T-helper 1 cell treated with Interleukin-12 subunit alpha and Interleukin-12 subunit beta and Interleukin-4 antibody, amounts not matched to agents 30 ng/mL and 1 ng/mL, for 36 hours (primary cell): ENCODE data around the gene DMD. TPM values are rescaled to one million over a fixed set of nuclear protein-coding genes. Genes with fewer than 3 reads are reported as not detected.
"Not testable (repeated sequence)": the region's sequence is repeated elsewhere in the genome, so short reads cannot be mapped to it uniquely, and the experiment has no call there.

ENCODE experiments used
- intact Hi-C: fragments of 100-400 bp; cut with micrococcal nuclease; formaldehyde crosslinking; loops from one replicate; pipeline ENCODE4 v1.15.1; 2024
- total RNA-seq: library from RNA; stranded (reverse); gene quantifications from 2 replicates; pipeline ENCODE4 v1.2.3, GENCODE V29; 2022

Gene DMD
- total RNA-seq, 1 donor from 2014 or later = 18.1 TPM

GRCh38 chrX:31633349-31633748, 1578.0 kb downstream of the DMD start:
- intact Hi-C loops = no loop called here

GRCh38 chrX:31629195-31629594, 1582.2 kb downstream of the DMD start:
- intact Hi-C loops = no loop called here

GRCh38 chrX:31609130-31609529, 1602.2 kb downstream of the DMD start:
- intact Hi-C loops = no loop called here

- intact Hi-C loops = no loop called here
These were observed 1602.7 kb downstream of the DMD start for GRCh38 chrX:31608638-31609037.

GRCh38 chrX:31606771-31607170, 1604.6 kb downstream of the DMD start:
- intact Hi-C loops = no loop called here

- intact Hi-C loops = no loop called here
These were observed 1606.6 kb downstream of the DMD start for GRCh38 chrX:31604629-31605221.

- intact Hi-C loops = no loop called here
These were observed 1607.8 kb downstream of the DMD start for GRCh38 chrX:31603411-31604120.

- intact Hi-C loops = no loop called here
These were observed 1610.5 kb downstream of the DMD start for GRCh38 chrX:31600823-31601222.

- intact Hi-C loops = no loop called here
These were observed 1618.0 kb downstream of the DMD start for GRCh38 chrX:31593353-31593752.

GRCh38 chrX:31591355-31591754, 1620.0 kb downstream of the DMD start:
- intact Hi-C loops = no loop called here

GRCh38 chrX:31590581-31591114, 1620.7 kb downstream of the DMD start:
- intact Hi-C loops = no loop called here

- intact Hi-C loops = no loop called here
These were observed 1621.8 kb downstream of the DMD start for GRCh38 chrX:31589503-31589902.

- intact Hi-C loops = no loop called here
These were observed 1623.0 kb downstream of the DMD start for GRCh38 chrX:31588355-31588754.

- intact Hi-C loops = not testable (repeated sequence)
These were observed 1627.5 kb downstream of the DMD start for GRCh38 chrX:31583892-31584291.

GRCh38 chrX:31580726-31581125, 1630.6 kb downstream of the DMD start:
- intact Hi-C loops = no loop called here

- intact Hi-C loops = no loop called here
These were observed 1631.1 kb downstream of the DMD start for GRCh38 chrX:31580227-31580626.

GRCh38 chrX:31572360-31572759, 1639.0 kb downstream of the DMD start:
- intact Hi-C loops = no loop called here

GRCh38 chrX:31570658-31571057, 1640.7 kb downstream of the DMD start:
- intact Hi-C loops = no loop called here

- intact Hi-C loops = no loop called here
These were observed 1647.6 kb downstream of the DMD start for GRCh38 chrX:31563792-31564191.

- intact Hi-C loops = no loop called here
These were observed 1655.8 kb downstream of the DMD start for GRCh38 chrX:31555506-31555905.

GRCh38 chrX:31551913-31552312, 1659.4 kb downstream of the DMD start:
- intact Hi-C loops = no loop called here

- intact Hi-C loops = no loop called here
These were observed 1661.2 kb downstream of the DMD start for GRCh38 chrX:31550158-31550557.

- intact Hi-C loops = no loop called here
These were observed 1663.5 kb downstream of the DMD start for GRCh38 chrX:31547816-31548215.
